GM21717 (cell line): Measurements from ENCODE around the gene TMEM138.

ENCODE experiments used
- ATAC-seq: cut with Tn5 transposase; IDR thresholded peaks from one replicate; pipeline ENCODE4 v1.9.1; 2021; ENCODE audit warnings: mild to moderate bottlenecking, moderate library complexity; ENCODE audit not compliant: unreplicated experiment

The TMEM138 gene

GRCh38 chr11:61341706-61342105, 20.5 kb upstream of the TMEM138 start:
- ATAC-seq: no peak

- ATAC-seq: no peak
Measured at GRCh38 chr11:61342207-61342803, 19.9 kb upstream of the TMEM138 start.

- no peak for ATAC-seq
Measured at GRCh38 chr11:61343792-61344745, 18.1 kb upstream of the TMEM138 start.

- ATAC-seq: no peak
Measured at GRCh38 chr11:61345170-61345610, 17.0 kb upstream of the TMEM138 start.

GRCh38 chr11:61345954-61346843, 16.0 kb upstream of the TMEM138 start:
- no peak for ATAC-seq

- ATAC-seq: no peak
Measured at GRCh38 chr11:61347916-61348461, 14.2 kb upstream of the TMEM138 start.

GRCh38 chr11:61349189-61349751, 12.9 kb upstream of the TMEM138 start:
- ATAC-seq: no peak

GRCh38 chr11:61349916-61350315, 12.3 kb upstream of the TMEM138 start:
- ATAC-seq: no peak

- ATAC-seq: no peak
Measured at GRCh38 chr11:61350336-61350735, 11.8 kb upstream of the TMEM138 start.

GRCh38 chr11:61350803-61351202, 11.4 kb upstream of the TMEM138 start:
- no peak for ATAC-seq

- no peak for ATAC-seq
Measured at GRCh38 chr11:61352038-61352437, 10.1 kb upstream of the TMEM138 start.

- no peak for ATAC-seq
Measured at GRCh38 chr11:61353131-61354067, 8.8 kb upstream of the TMEM138 start.

GRCh38 chr11:61354208-61354607, 8.0 kb upstream of the TMEM138 start:
- no peak for ATAC-seq

GRCh38 chr11:61356706-61357105, 5.5 kb upstream of the TMEM138 start:
- ATAC-seq: no peak

- ATAC-seq: no peak
Measured at GRCh38 chr11:61357233-61357893, 4.8 kb upstream of the TMEM138 start.

GRCh38 chr11:61357894-61358239, 4.3 kb upstream of the TMEM138 start:
- ATAC-seq: no peak

GRCh38 chr11:61358566-61358965, 3.6 kb upstream of the TMEM138 start:
- ATAC-seq: no peak

GRCh38 chr11:61359516-61359915, 2.7 kb upstream of the TMEM138 start:
- no peak for ATAC-seq

- no peak for ATAC-seq
Measured at GRCh38 chr11:61361237-61361740, 885 bp upstream of the TMEM138 start.
